ENCODE results near the gene CLEC16A. TPM values are rescaled to one million over a fixed set of nuclear protein-coding genes. Genes with fewer than 3 reads are reported as not detected.

The CLEC16A gene
- total and polyA plus RNA-seq, 2 experiments from 2014 or later, result 9.9 to 24.1 TPM

- no peak overlapping the region for H3K4me3 Mint-ChIP-seq
Measured at GRCh38 chr16:11005611-11005975, 61.2 kb downstream of the CLEC16A start.

More at GRCh38 chr16:11005611-11005975, 61.2 kb downstream of the CLEC16A start:
- Histone ChIP-seq H3K27ac (ENCODE audit: low read depth) (no peak overlapping the region), H4K20me1 (replicated peaks; ENCODE audit: insufficient read depth) (peaks cover 5% of the 10 kb centered on the region; the same call in 1 of the 2 replicates), H3K79me2 (replicated peaks; ENCODE audit: insufficient read depth) (no peaks in the 10 kb centered on the region), H2AFZ (no peak overlapping the region), H3K4me3 (no peak overlapping the region), H3F3A (replicated peaks; ENCODE audit: low read depth) (no peaks in the 10 kb centered on the region), H3K4me1 (ENCODE audit: insufficient read depth) (no peaks in the 10 kb centered on the region), H3K4me2 (no peak overlapping the region), H3K27me3 (ENCODE audit: insufficient read depth) (no peaks in the 10 kb centered on the region), H3K9me2 (ENCODE audit: insufficient read depth) (no peaks in the 10 kb centered on the region), H3K36me3 (ENCODE audit: insufficient read depth) (no peaks in the 10 kb centered on the region)
- Mint-ChIP-seq H3K27me3 (ENCODE audit: insufficient read depth, low read depth, poor library complexity) (peaks cover 4% of the 10 kb centered on the region), H3K36me3 (ENCODE audit: low read depth) (peaks cover 6% of the 10 kb centered on the region; the same call in 2 of the 3 replicates), H3K4me1 (peaks cover 6% of the 10 kb centered on the region), H3K27ac (no peak overlapping the region), H3K9me3 (no peaks in the 10 kb centered on the region)
- ATAC-seq, result no peak
- DNase-seq (ENCODE audit: low spot score), result no peak
- TF ChIP-seq ZNF462 (CRISPR knock-in tag; IDR thresholded peaks at IDR 0.05), result no peak
- no peak for TF ChIP-seq REST (IDR thresholded peaks at IDR 0.05; ENCODE audit: unreplicated experiment)
- TF ChIP-seq CREB1 (CRISPR knock-in tag; IDR thresholded peaks at IDR 0.05; ENCODE audit: low read depth), result no peak
- no peak for TF ChIP-seq NANOG (IDR thresholded peaks at IDR 0.05; ENCODE audit: borderline replicate concordance)
- TF ChIP-seq POLR2AphosphoS5 (IDR thresholded peaks at IDR 0.05; ENCODE audit: low read depth), result no peak
- no peak for TF ChIP-seq JUNB (IDR thresholded peaks at IDR 0.05; ENCODE audit: unreplicated experiment)
- no peak for TF ChIP-seq STAT1 (IDR thresholded peaks at IDR 0.05; ENCODE audit: unreplicated experiment)
- TF ChIP-seq EZH2phosphoT487 (IDR thresholded peaks at IDR 0.05; ENCODE audit: unreplicated experiment), result no peak
- TF ChIP-seq CTCF (conservative IDR thresholded peaks at IDR 0.05; ENCODE audit: low read depth in 2 of 2), result no peak

Measured in GM23338 (cell line).